ENCODE measurements around the gene KIT. TPM values are rescaled to one million over a fixed set of nuclear protein-coding genes. Genes with fewer than 3 reads are reported as not detected.

KIT gene
- total RNA-seq, 1 donor from 2014 or later, result 28.5 TPM

GRCh38 chr4:54643172-54643571, 14.6 kb upstream of the KIT start:
- Histone ChIP-seq H3K9me3 (no peaks in the 10 kb centered on the region), H3K27ac (no peak overlapping the region), H3K4me3 (no peak overlapping the region), H3K27me3 (ENCODE audit: low read depth) (no peaks in the 10 kb centered on the region), H3K36me3 (no peaks in the 10 kb centered on the region), H3K4me1 (no peaks in the 10 kb centered on the region)
- TF ChIP-seq CTCF (IDR thresholded peaks at IDR 0.05), result no peak
- no peak for ATAC-seq
- DNase-seq, result no peak
- intact Hi-C loops (cut with DNase I), result no loop called here

GRCh38 chr4:54643958-54644751, 13.6 kb upstream of the KIT start:
- intact Hi-C loops (cut with DNase I), result no loop called here
- Histone ChIP-seq H3K4me3 (no peak overlapping the region), H3K4me1 (no peaks in the 10 kb centered on the region), H3K9me3 (no peaks in the 10 kb centered on the region), H3K27ac (no peak overlapping the region), H3K27me3 (ENCODE audit: low read depth) (no peaks in the 10 kb centered on the region), H3K36me3 (no peaks in the 10 kb centered on the region)
- DNase-seq, result no peak
- ATAC-seq, result no peak
- TF ChIP-seq CTCF (IDR thresholded peaks at IDR 0.05), result no peak

GRCh38 chr4:54645830-54646229, 11.9 kb upstream of the KIT start:
- Histone ChIP-seq H3K27ac (no peak overlapping the region), H3K4me3 (no peak overlapping the region), H3K9me3 (no peaks in the 10 kb centered on the region), H3K36me3 (no peaks in the 10 kb centered on the region), H3K4me1 (no peaks in the 10 kb centered on the region), H3K27me3 (ENCODE audit: low read depth) (no peaks in the 10 kb centered on the region)
- ATAC-seq (no peak), DNase-seq (no peak)
- TF ChIP-seq CTCF (IDR thresholded peaks at IDR 0.05), result no peak
- intact Hi-C loops (cut with DNase I), result no loop called here

GRCh38 chr4:54647070-54647469, 10.7 kb upstream of the KIT start:
- H3K4me1 ChIP-seq, result no peaks in the 10 kb centered on the region
- intact Hi-C loops (cut with DNase I), result no loop called here
- H3K4me3 ChIP-seq, result no peak overlapping the region
- no peaks in the 10 kb centered on the region for H3K36me3 ChIP-seq
- no peak for TF ChIP-seq CTCF (IDR thresholded peaks at IDR 0.05)
- no peaks in the 10 kb centered on the region for H3K9me3 ChIP-seq
- H3K27me3 ChIP-seq (ENCODE audit: low read depth), result no peaks in the 10 kb centered on the region
- DNase-seq, result no peak
- no peak for ATAC-seq
- no peak overlapping the region for H3K27ac ChIP-seq

- no peak for TF ChIP-seq CTCF (IDR thresholded peaks at IDR 0.05)
- ATAC-seq (no peak), DNase-seq (no peak)
- Histone ChIP-seq H3K9me3 (no peaks in the 10 kb centered on the region), H3K36me3 (no peaks in the 10 kb centered on the region), H3K4me3 (no peak overlapping the region), H3K27me3 (ENCODE audit: low read depth) (no peaks in the 10 kb centered on the region), H3K4me1 (no peaks in the 10 kb centered on the region), H3K27ac (no peak overlapping the region)
- intact Hi-C loops (cut with DNase I), result no loop called here
Observed at GRCh38 chr4:54651050-54651449, 6.7 kb upstream of the KIT start.
